T-cell (primary cell): ENCODE results near the gene HSFX3. TPM values are rescaled to one million over a fixed set of nuclear protein-coding genes. Genes with fewer than 3 reads are reported as not detected.

ENCODE experiments used
- ATAC-seq, 4 experiments: fragments of 200-7000 bp in 3 of 4; fragments of 150-1000 bp in 1 of 4; cut with Tn5 transposase; replicated peaks in 1 of 4; 1 replicate in 3 of 4; 2 replicates in 1 of 4; pipeline ENCODE4 v1.10.0; 2021; ENCODE audit warnings: moderate library complexity in 3 of 4, mild to moderate bottlenecking in 2 of 4, moderate number of reproducible peaks in 1 of 4
- CTCF ChIA-PET, 2 donors: fragments of 300-600 bp; sonication (Branson Sonifier 250); formaldehyde crosslinking; loops; one replicate each; lab custom pipeline; 2022; ENCODE audit warnings: antibody characterized with exemption in 2 of 2; lab: Charles Lee
- POLR2A ChIA-PET, 2 donors: fragments of 300-600 bp; sonication (Branson Sonifier 250); formaldehyde crosslinking; loops; one replicate each; lab custom pipeline; 2022; ENCODE audit warnings: antibody characterized with exemption in 2 of 2; lab: Charles Lee
- DNase-seq, 35 experiments: peaks; one replicate each; pipeline versions ENCODE4 v3.0.0 to v3.0.0-alpha.2; 2013 to 2023
- H3K27ac ChIP-seq: one replicate; pipeline ENCODE4 v1.5.1; 2013; ENCODE audit warnings: low read length
- H3K27me3 ChIP-seq, 2 experiments: replicated peaks in 1 of 2; 1 replicate in 1 of 2; 2 replicates in 1 of 2; pipeline versions ENCODE4 v1.6.1 to v1.7.0; 2013; ENCODE audit warnings: low read length in 1 of 2, mixed read lengths in 1 of 2; ENCODE audit not compliant: control insufficient read depth in 2 of 2, insufficient read depth in 2 of 2; ENCODE audit errors: extremely low read depth in 1 of 2
- H3K36me3 ChIP-seq, 2 donors: 1 replicate in 1 of 2; 2 replicates in 1 of 2; pipeline versions ENCODE4 v1.6.1 to v1.7.0; 2013; ENCODE audit warnings: low read length in 1 of 2; ENCODE audit not compliant: control insufficient read depth in 2 of 2, insufficient read depth in 1 of 2; ENCODE audit errors: extremely low read depth in 1 of 2
- H3K4me1 ChIP-seq, 2 experiments: 1 replicate in 1 of 2; 2 replicates in 1 of 2; pipeline versions ENCODE4 v1.6.1 to v1.7.0; 2013; ENCODE audit warnings: low read length in 2 of 2, mixed read lengths in 1 of 2; ENCODE audit not compliant: insufficient read depth in 2 of 2, control insufficient read depth in 1 of 2; ENCODE audit errors: extremely low read depth in 1 of 2
- H3K4me3 ChIP-seq, 2 donors: 1 replicate in 1 of 2; 2 replicates in 1 of 2; pipeline versions ENCODE4 v1.5.1 to v1.7.0; 2013; ENCODE audit warnings: mild to moderate bottlenecking in 2 of 2, low read length in 1 of 2, moderate library complexity in 1 of 2; ENCODE audit not compliant: control insufficient read depth in 1 of 2; ENCODE audit errors: extremely low read depth in 1 of 2
- H3K9me3 ChIP-seq: 2 replicates; pipeline ENCODE4 v1.7.0; 2013
- H3K27ac Mint-ChIP-seq, 2 donors: one replicate each; pipeline ENCODE4 v1.8.0; 2020 to 2021; ENCODE audit warnings: mild to moderate bottlenecking in 2 of 2, mixed read lengths in 2 of 2
- H3K27me3 Mint-ChIP-seq, 2 donors: one replicate each; pipeline ENCODE4 v1.8.0; 2021 to 2022; ENCODE audit warnings: mixed read lengths in 2 of 2
- H3K36me3 Mint-ChIP-seq: one replicate; pipeline ENCODE4 v1.8.0; 2021; ENCODE audit warnings: mixed read lengths
- H3K4me1 Mint-ChIP-seq, 3 donors: one replicate each; pipeline ENCODE4 v1.8.0; 2020 to 2022; ENCODE audit warnings: mixed read lengths in 3 of 3, mild to moderate bottlenecking in 1 of 3
- H3K4me3 Mint-ChIP-seq, 3 donors: one replicate each; pipeline ENCODE4 v1.8.0; 2020 to 2022; ENCODE audit warnings: mild to moderate bottlenecking in 3 of 3, mixed read lengths in 3 of 3, moderate library complexity in 3 of 3
- H3K9me3 Mint-ChIP-seq, 3 donors: one replicate each; pipeline ENCODE4 v1.8.0; 2020 to 2022; ENCODE audit warnings: mixed read lengths in 3 of 3
- WGBS: methylation state at CpG from one replicate; pipeline ENCODE4 v1.1.5; 2013; ENCODE audit warnings: missing lambda C conversion rate; ENCODE audit not compliant: insufficient coverage; 5-methylcytosine and 5-hydroxymethylcytosine counted together
- total RNA-seq, 35 experiments: library from RNA in 6 of 35; stranded (reverse) in 6 of 35; fragments of 120-200 nt in 1 of 35; gene quantifications; one replicate each; pipeline versions ENCODE4 v1.2.1 to v1.2.4 and lab custom pipeline; 2013 to 2026

Gene HSFX3
- total RNA-seq, 5 donors from 2014 or later (not counting 1 experiment from before 2014, with no cell fraction given), result not detected

DNA sequence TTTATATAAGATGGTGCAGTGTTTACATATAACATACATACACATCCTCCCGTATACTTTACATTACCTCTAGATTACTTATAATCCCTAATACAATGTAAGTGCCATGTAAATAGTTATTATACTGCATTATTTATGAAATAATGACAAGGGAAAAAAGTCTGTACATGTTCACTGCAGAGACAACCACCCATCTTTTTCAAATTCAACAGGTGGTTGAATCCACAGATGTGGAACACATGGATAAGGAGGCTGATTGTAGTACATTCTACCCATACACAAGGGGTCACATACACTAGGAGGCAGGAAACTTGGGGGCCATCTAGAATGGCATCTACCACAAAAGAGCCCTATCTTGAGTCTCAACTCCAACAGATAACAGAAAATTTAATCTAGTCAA, 41.3 kb downstream of the HSFX3 start:
- Histone ChIP-seq H3K9me3 (no peaks in the 10 kb centered on the region), H3K27ac (no peak overlapping the region), H3K36me3 (no peaks in the 10 kb centered on the region), H3K27me3 (peaks cover 0 to 6% of the 10 kb centered on the region in 2 experiments), H3K4me1 (peaks cover 4 to 32% of the 10 kb centered on the region in 2 experiments), H3K4me3 (no peak overlapping the region)
- Mint-ChIP-seq H3K4me1 (peaks cover 9 to 23% (median 19%) of the 10 kb centered on the region in 3 donors), H3K9me3 (no peaks in the 10 kb centered on the region), H3K36me3 (no peaks in the 10 kb centered on the region), H3K27me3 (peaks cover 0 to 20% of the 10 kb centered on the region in 2 donors), H3K27ac (no peak overlapping the region), H3K4me3 (no peak overlapping the region)
- ATAC-seq (no peak), DNase-seq (no peak)
- POLR2A ChIA-PET, result no interaction called here
- CTCF ChIA-PET, result no interaction called here
- no CpG with 5 or more reads among the region's 1 CpG for WGBS

DNA sequence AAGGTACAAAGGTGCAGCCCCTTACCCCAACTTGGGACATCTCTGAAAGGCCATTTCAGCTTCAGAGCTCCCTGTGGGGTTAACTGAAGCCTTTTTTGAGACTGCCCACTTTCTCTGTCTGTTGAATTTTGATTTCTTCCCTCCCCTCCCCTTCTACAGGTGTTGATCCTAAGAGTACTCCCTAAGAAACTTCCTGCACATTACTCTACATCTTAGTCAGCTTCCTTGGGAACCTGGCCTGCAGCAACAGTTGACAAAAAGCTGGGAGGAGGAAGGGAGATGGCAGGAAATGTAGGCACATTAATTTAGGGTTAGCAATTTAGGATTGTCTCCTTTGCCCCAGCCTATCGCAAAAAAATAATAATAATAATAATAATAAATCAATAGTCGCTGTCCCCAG, 43.4 kb downstream of the HSFX3 start:
- Mint-ChIP-seq H3K27ac (peak overlapping the region in 1 of 2 donors; percentile 88), H3K9me3 (no peaks in the 10 kb centered on the region), H3K4me3 (peak overlapping the region in 1 of 3 donors; percentile 88), H3K27me3 (peaks cover 0 to 17% of the 10 kb centered on the region in 2 donors), H3K4me1 (peaks cover 16 to 32% (median 24%) of the 10 kb centered on the region in 3 donors), H3K36me3 (no peaks in the 10 kb centered on the region)
- WGBS, result no CpG with 5 or more reads among the region's 2 CpGs
- Histone ChIP-seq H3K36me3 (peaks cover 2 to 13% of the 10 kb centered on the region in 2 donors), H3K9me3 (no peaks in the 10 kb centered on the region), H3K4me1 (peaks cover 2 to 34% of the 10 kb centered on the region in 2 experiments), H3K27me3 (peaks cover 0 to 6% of the 10 kb centered on the region in 2 experiments), H3K4me3 (no peak overlapping the region), H3K27ac (peak overlapping the region; percentile 98)
- POLR2A ChIA-PET, result interaction anchor here in 1 of 2 donors (0.6 kb wide), 1 partner anchor 144 kb away, joined by 4 read pairs; no protein-coding TSS in a partner anchor
- CTCF ChIA-PET, result interaction anchor here (0.6 to 1.5 kb wide), 2 partner anchors 20 to 1006 kb away, joined by 3 to 6 read pairs; no protein-coding TSS in a partner anchor
- ATAC-seq (no peak), DNase-seq (no peak)

DNA sequence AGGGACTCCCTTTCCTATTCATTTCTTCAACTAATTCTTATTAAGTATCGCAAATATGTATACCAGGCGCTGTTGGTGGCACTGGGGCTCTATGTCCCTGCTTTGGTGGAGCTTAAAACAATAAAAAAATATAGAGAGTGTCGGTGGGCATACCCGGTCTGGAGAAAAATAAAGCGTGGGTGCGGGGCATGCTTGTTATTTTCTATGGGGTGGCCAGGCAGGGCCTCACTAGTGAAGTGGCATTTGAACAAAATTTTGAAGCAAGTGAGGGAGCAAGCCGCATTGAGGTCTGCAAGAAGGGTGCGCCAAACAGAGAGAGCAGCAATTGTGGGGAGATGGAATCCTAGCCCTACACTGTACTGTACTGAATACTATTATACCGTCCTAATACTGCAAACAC, 44.1 kb downstream of the HSFX3 start:
- DNase-seq (no peak), ATAC-seq (no peak)
- H3K4me3 ChIP-seq, result peak overlapping the region; percentile 46 to 91
- Mint-ChIP-seq H3K4me3 (peak overlapping the region; percentile 79 to 96 (median 88)), H3K27me3 (peaks cover 0 to 17% of the 10 kb centered on the region in 2 donors), H3K36me3 (no peaks in the 10 kb centered on the region), H3K27ac (peak overlapping the region; percentile 88 to 95), H3K4me1 (peaks cover 18 to 39% (median 27%) of the 10 kb centered on the region in 3 donors), H3K9me3 (no peaks in the 10 kb centered on the region)
- H3K27ac ChIP-seq, result peak overlapping the region; percentile 98
- H3K9me3 ChIP-seq, result no peaks in the 10 kb centered on the region
- peaks cover 4 to 19% of the 10 kb centered on the region in 2 donors for H3K36me3 ChIP-seq
- no CpG with 5 or more reads among the region's 9 CpGs for WGBS
- H3K4me1 ChIP-seq, result peaks cover 2 to 35% of the 10 kb centered on the region in 2 experiments
- peaks cover 0 to 6% of the 10 kb centered on the region in 2 experiments for H3K27me3 ChIP-seq
- CTCF ChIA-PET, result interaction anchor here (0.6 to 2.6 kb wide), 4 partner anchors 16 to 103 kb away, joined by 3 to 20 read pairs (median 4); partner anchors contain the start of gene EOLA1 (in 1 of the 2)
- POLR2A ChIA-PET, result interaction anchor here (0.6 to 7.5 kb wide), 6 partner anchors 12 to 435 kb away, joined by 3 to 111 read pairs (median 6); partner anchors contain the start of gene EOLA1 (in 1 of the 2)

- Histone ChIP-seq H3K4me3 (peak within 1 kb of the TSS; percentile 46 to 91), H3K27ac (peak within 1 kb of the TSS; percentile 98), H3K27me3 (peaks cover 0 to 6% of the 10 kb centered on the region in 2 experiments), H3K36me3 (peaks cover 4 to 25% of the 10 kb centered on the region in 2 donors), H3K9me3 (no peaks in the 10 kb centered on the region), H3K4me1 (peaks cover 2 to 35% of the 10 kb centered on the region in 2 experiments)
- ATAC-seq (peak; percentile 79 to 83 (median 80)), DNase-seq (peak; percentile 62 to 90 (median 82))
- WGBS, result 0% methylated on average over 32 of the region's 54 CpGs
- Mint-ChIP-seq H3K9me3 (no peaks in the 10 kb centered on the region), H3K27ac (peak within 1 kb of the TSS; percentile 88 to 95), H3K36me3 (peaks cover 6% of the 10 kb centered on the region), H3K4me1 (peaks cover 24 to 40% (median 31%) of the 10 kb centered on the region in 3 donors), H3K4me3 (peak within 1 kb of the TSS; percentile 79 to 96 (median 88)), H3K27me3 (peaks cover 0 to 14% of the 10 kb centered on the region in 2 donors)
- ChIA-PET CTCF (interaction anchor here (0.6 to 2.6 kb wide), 5 partner anchors 16 to 434 kb away, joined by 3 to 20 read pairs (median 4); partner anchors contain the start of gene EOLA1 (in 1 of the 2)), POLR2A (interaction anchor here (0.6 to 7.5 kb wide), 8 partner anchors 11 to 435 kb away, joined by 3 to 111 read pairs (median 5); partner anchors contain the start of gene EOLA1 (in 1 of the 2))
These were observed 44.6 kb downstream of the HSFX3 start, which contains the start of gene IDS for GRCh38 chrX:149504915-149505651. Gene IDS, minus strand, starts transcription at chrX:149505306. Its CDS starts 169 bp downstream, at chrX:149505137.

- WGBS, result 22% methylated on average over 5 of the region's 10 CpGs
- Histone ChIP-seq H3K4me1 (peaks cover 2 to 35% of the 10 kb centered on the region in 2 experiments), H3K9me3 (no peaks in the 10 kb centered on the region), H3K27me3 (peaks cover 0 to under 1% of the 10 kb centered on the region in 2 experiments), H3K4me3 (peak overlapping the region; percentile 46 to 91), H3K27ac (peak overlapping the region; percentile 98), H3K36me3 (peaks cover 4 to 32% of the 10 kb centered on the region in 2 donors)
- Mint-ChIP-seq H3K36me3 (peaks cover 10% of the 10 kb centered on the region), H3K4me1 (peaks cover 27 to 39% (median 35%) of the 10 kb centered on the region in 3 donors), H3K27ac (peak overlapping the region; percentile 88 to 95), H3K9me3 (no peaks in the 10 kb centered on the region), H3K4me3 (peak overlapping the region; percentile 79 to 96 (median 88)), H3K27me3 (peaks cover 0 to 13% of the 10 kb centered on the region in 2 donors)
- DNase-seq (peak; percentile 12 to 76 (median 61)), ATAC-seq (peak; percentile 31 to 56 (median 39))
- CTCF ChIA-PET, result interaction anchor here (0.6 to 2.6 kb wide), 5 partner anchors 8 to 753 kb away, joined by 3 to 20 read pairs (median 4); partner anchors contain the start of gene EOLA1 (in 1 of the 2)
- POLR2A ChIA-PET, result interaction anchor here (0.6 to 7.5 kb wide), 8 partner anchors 10 to 1370 kb away, joined by 3 to 111 read pairs (median 4); partner anchors contain the start of gene EOLA1 (in 1 of the 2)
These were observed 45.4 kb downstream of the HSFX3 start for GRCh38 chrX:149504226-149504914.
